Glomerular endothelial cell (primary cell): ENCODE measurements around the gene GOLGA6L6. TPM values are rescaled to one million over a fixed set of nuclear protein-coding genes. Genes with fewer than 3 reads are reported as not detected.
"Not testable (repeated sequence)": the region's sequence is repeated elsewhere in the genome, so short reads cannot be mapped to it uniquely, and the experiment has no call there.

Experiments used
- DNase-seq: peaks from one replicate; pipeline ENCODE4 v3.0.0-alpha.2; 2011; ENCODE audit warnings: low read depth, low spot score; ENCODE audit errors: extremely low read depth
- total RNA-seq: library from RNA; depleted of rRNA; stranded (reverse); fragments of >200 nt; gene quantifications from 2 replicates; pipeline ENCODE4 v1.2.3, GENCODE V29; 2015

GOLGA6L6 gene
- total RNA-seq = not detected in 2 replicates

- not testable (repeated sequence) for DNase-seq
These were observed at the start of gene GOLGA6L6 for GRCh38 chr15:20541700-20542099. Gene GOLGA6L6, minus strand, starts transcription at chr15:20541800. Its CDS starts 91 bp downstream, at chr15:20541709.

GRCh38 chr15:20590069-20590468 is 48.5 kb upstream of the GOLGA6L6 start:
- not testable (repeated sequence) for DNase-seq

- DNase-seq = not testable (repeated sequence)
These were observed 45.2 kb upstream of the GOLGA6L6 start for GRCh38 chr15:20586821-20587220.

GRCh38 chr15:20582726-20583115 is 41.1 kb upstream of the GOLGA6L6 start:
- DNase-seq = not testable (repeated sequence)

- DNase-seq = not testable (repeated sequence)
These were observed 40.6 kb upstream of the GOLGA6L6 start for GRCh38 chr15:20582109-20582725.

GRCh38 chr15:20581261-20582108 is 39.9 kb upstream of the GOLGA6L6 start:
- not testable (repeated sequence) for DNase-seq

GRCh38 chr15:20579662-20580061 is 38.1 kb upstream of the GOLGA6L6 start:
- not testable (repeated sequence) for DNase-seq

GRCh38 chr15:20551289-20551688 is 9.7 kb upstream of the GOLGA6L6 start:
- DNase-seq = not testable (repeated sequence)

- DNase-seq = not testable (repeated sequence)
These were observed 35.5 kb downstream of the GOLGA6L6 start for GRCh38 chr15:20505926-20506658.

GRCh38 chr15:20502839-20503238 is 38.8 kb downstream of the GOLGA6L6 start:
- not testable (repeated sequence) for DNase-seq

GRCh38 chr15:20501512-20502222 is 39.9 kb downstream of the GOLGA6L6 start:
- not testable (repeated sequence) for DNase-seq

GRCh38 chr15:20497781-20498180 is 43.8 kb downstream of the GOLGA6L6 start:
- DNase-seq = not testable (repeated sequence)

GRCh38 chr15:20493035-20493434 is 48.6 kb downstream of the GOLGA6L6 start:
- DNase-seq = not testable (repeated sequence)

- DNase-seq = not testable (repeated sequence)
These were observed 49.0 kb downstream of the GOLGA6L6 start for GRCh38 chr15:20492598-20492997.

- not testable (repeated sequence) for DNase-seq
These were observed 52.3 kb downstream of the GOLGA6L6 start for GRCh38 chr15:20489320-20489719.
